OCI-LY1 (cell line): ENCODE results near the gene HPSE2.

Source experiments
- H2AFZ ChIP-seq: fragments of 200-600 bp; sonication (generic), shearing (Covaris generic); 2 replicates; pipeline ENCODE4 v1.6.0; 2014; ENCODE audit warnings: antibody characterized with exemption, mild to moderate bottlenecking, low read length
- H3F3A ChIP-seq: fragments of 200-600 bp; sonication (generic), shearing (Covaris generic); 2 replicates; pipeline ENCODE4 v1.6.0; 2014; ENCODE audit warnings: mild to moderate bottlenecking, antibody characterized with exemption, low read length, moderate library complexity; ENCODE audit not compliant: insufficient read depth
- H3K27ac ChIP-seq: fragments of 200-600 bp; sonication (generic); 2 replicates; pipeline ENCODE4 v1.5.1; 2014; ENCODE audit warnings: low read length, mixed run types, mild to moderate bottlenecking, low read depth; ENCODE audit not compliant: poor library complexity, severe bottlenecking
- H3K27me3 ChIP-seq: fragments of 200-600 bp; sonication (generic); 2 replicates; pipeline ENCODE4 v1.6.0; 2014; ENCODE audit warnings: antibody characterized with exemption, mild to moderate bottlenecking, low read length, moderate library complexity; ENCODE audit not compliant: insufficient read depth
- H3K36me3 ChIP-seq: fragments of 200-600 bp; sonication (generic); 2 replicates; pipeline ENCODE4 v1.6.1; 2014; ENCODE audit warnings: mild to moderate bottlenecking, antibody characterized with exemption, low read length, moderate library complexity, mixed read lengths; ENCODE audit not compliant: insufficient read depth
- H3K4me1 ChIP-seq: fragments of 200-600 bp; sonication (generic); 2 replicates; pipeline ENCODE4 v1.5.1; 2014; ENCODE audit warnings: mild to moderate bottlenecking, low read length, moderate library complexity; ENCODE audit not compliant: insufficient read depth, severe bottlenecking
- H3K4me2 ChIP-seq: fragments of 200-600 bp; sonication (generic), shearing (Covaris generic); 2 replicates; pipeline ENCODE4 v1.6.1; 2014; ENCODE audit warnings: low read length
- H3K4me3 ChIP-seq: fragments of 200-600 bp; sonication (generic); 2 replicates; pipeline ENCODE4 v1.5.1; 2014; ENCODE audit warnings: low read length, low read depth, mild to moderate bottlenecking, mixed read lengths; ENCODE audit not compliant: poor library complexity, severe bottlenecking
- H3K79me2 ChIP-seq: fragments of 200-600 bp; shearing (Covaris generic); 2 replicates; pipeline ENCODE4 v1.6.1; 2016; ENCODE audit warnings: mixed run types, low read length, mixed read lengths; ENCODE audit not compliant: insufficient read depth
- H3K9ac ChIP-seq: fragments of 200-600 bp; sonication (generic), shearing (Covaris generic); 2 replicates; pipeline ENCODE4 v1.6.1; 2014; ENCODE audit warnings: mild to moderate bottlenecking, low read length, mixed read lengths
- H3K9me2 ChIP-seq: fragments of 200-600 bp; sonication (generic), shearing (Covaris generic); 2 replicates; pipeline ENCODE4 v1.6.1; 2014; ENCODE audit warnings: low read depth, mild to moderate bottlenecking, low read length, mixed read lengths
- H3K9me3 ChIP-seq: fragments of 200-600 bp; shearing (Covaris generic); 2 replicates; pipeline ENCODE4 v1.6.1; 2014; ENCODE audit warnings: low read length, mixed read lengths
- H4K20me1 ChIP-seq: fragments of 200-600 bp; sonication (generic), shearing (Covaris generic); 2 replicates; pipeline ENCODE4 v1.6.0; 2016; ENCODE audit warnings: mild to moderate bottlenecking, low read length; ENCODE audit not compliant: insufficient read depth
- CTCF ChIP-seq: fragments of 200-600 bp; sonication (generic), shearing (Covaris generic); IDR thresholded peaks from 2 replicates; pipeline ENCODE4 v1.5.1; 2017; ENCODE audit warnings: mild to moderate bottlenecking, antibody characterized with exemption, low read length, moderate library complexity, mixed read lengths
- EZH2 ChIP-seq: fragments of 200-600 bp; sonication (generic), shearing (Covaris generic); IDR thresholded peaks from 2 replicates; pipeline ENCODE4 v1.8.0; 2017; ENCODE audit warnings: borderline replicate concordance, mixed run types, mild to moderate bottlenecking, antibody characterized with exemption, low read length, moderate library complexity, mixed read lengths

HPSE2 gene

GRCh38 chr10:98525969-98526368 lies 709.7 kb downstream of the HPSE2 start:
- Histone ChIP-seq H3K79me2 (no peaks in the 10 kb centered on the region), H3K4me3 (no peak overlapping the region), H4K20me1 (no peaks in the 10 kb centered on the region), H3K4me2 (no peak overlapping the region), H3K27me3 (no peaks in the 10 kb centered on the region), H3K4me1 (no peaks in the 10 kb centered on the region), H3K9me3 (no peaks in the 10 kb centered on the region), H3K36me3 (no peaks in the 10 kb centered on the region), H3F3A (no peaks in the 10 kb centered on the region), H3K9ac (no peak overlapping the region), H2AFZ (no peak overlapping the region), H3K27ac (no peak overlapping the region), H3K9me2 (no peaks in the 10 kb centered on the region)
- no peak for TF ChIP-seq EZH2
- no peak for TF ChIP-seq CTCF

GRCh38 chr10:98524124-98524523 lies 711.5 kb downstream of the HPSE2 start:
- no peaks in the 10 kb centered on the region for H4K20me1 ChIP-seq
- H3K36me3 ChIP-seq: no peaks in the 10 kb centered on the region
- no peak overlapping the region for H3K4me3 ChIP-seq
- H2AFZ ChIP-seq: no peak overlapping the region
- H3K9me3 ChIP-seq: no peaks in the 10 kb centered on the region
- H3K79me2 ChIP-seq: no peaks in the 10 kb centered on the region
- H3K4me2 ChIP-seq: no peak overlapping the region
- H3K9ac ChIP-seq: no peak overlapping the region
- H3K4me1 ChIP-seq: no peaks in the 10 kb centered on the region
- H3K9me2 ChIP-seq: no peaks in the 10 kb centered on the region
- no peaks in the 10 kb centered on the region for H3F3A ChIP-seq
- TF ChIP-seq EZH2 (no peak), CTCF (no peak)
- no peak overlapping the region for H3K27ac ChIP-seq
- no peaks in the 10 kb centered on the region for H3K27me3 ChIP-seq

- H3K4me3 ChIP-seq: no peak overlapping the region
- H3K9me2 ChIP-seq: no peaks in the 10 kb centered on the region
- H3K27me3 ChIP-seq: no peaks in the 10 kb centered on the region
- no peaks in the 10 kb centered on the region for H3F3A ChIP-seq
- no peak for TF ChIP-seq CTCF
- TF ChIP-seq EZH2: no peak
- H3K79me2 ChIP-seq: no peaks in the 10 kb centered on the region
- no peaks in the 10 kb centered on the region for H4K20me1 ChIP-seq
- no peaks in the 10 kb centered on the region for H3K9me3 ChIP-seq
- no peak overlapping the region for H2AFZ ChIP-seq
- no peak overlapping the region for H3K9ac ChIP-seq
- H3K36me3 ChIP-seq: no peaks in the 10 kb centered on the region
- no peaks in the 10 kb centered on the region for H3K4me1 ChIP-seq
- no peak overlapping the region for H3K27ac ChIP-seq
- H3K4me2 ChIP-seq: no peak overlapping the region
These were observed 715.8 kb downstream of the HPSE2 start for GRCh38 chr10:98519841-98520240.
